Smooth muscle cell (in vitro differentiated cells): Measurements from ENCODE around the gene SSBP3. TPM values are rescaled to one million over a fixed set of nuclear protein-coding genes. Genes with fewer than 3 reads are reported as not detected.

Experiments used
- DNase-seq: peaks from one replicate; lab custom pipeline; 2025; ENCODE audit not compliant: unreplicated experiment; lab: John Stamatoyannopoulos, UW
- H2AFZ ChIP-seq: fragments of 200-600 bp; sonication (generic); 2 replicates; pipeline ENCODE4 v1.6.0; 2016; ENCODE audit warnings: antibody characterized with exemption, low read depth, mild to moderate bottlenecking
- H3F3A ChIP-seq: fragments of 200-600 bp; sonication (generic); 2 replicates; pipeline ENCODE4 v1.6.0; 2017; ENCODE audit warnings: antibody characterized with exemption, low read depth
- H3K27ac ChIP-seq: fragments of 200-600 bp; sonication (generic); 2 replicates; pipeline ENCODE4 v1.5.1; 2016; ENCODE audit warnings: low read depth, mild to moderate bottlenecking
- H3K27me3 ChIP-seq: fragments of 200-600 bp; sonication (generic); 2 replicates; pipeline ENCODE4 v1.6.1; 2016; ENCODE audit warnings: low read depth, mild to moderate bottlenecking
- H3K36me3 ChIP-seq: fragments of 200-600 bp; sonication (generic); 2 replicates; pipeline ENCODE4 v1.5.1; 2016; ENCODE audit warnings: low read depth
- H3K4me1 ChIP-seq: fragments of 200-600 bp; sonication (generic); 2 replicates; pipeline ENCODE4 v1.5.1; 2016; ENCODE audit warnings: low read depth
- H3K4me2 ChIP-seq: fragments of 200-600 bp; sonication (generic); 2 replicates; pipeline ENCODE4 v1.6.0; 2016; ENCODE audit warnings: mild to moderate bottlenecking
- H3K4me3 ChIP-seq: fragments of 200-600 bp; sonication (generic); 2 replicates; pipeline ENCODE4 v1.5.1; 2016; ENCODE audit warnings: mild to moderate bottlenecking
- H3K79me2 ChIP-seq: fragments of 200-600 bp; sonication (generic); 2 replicates; pipeline ENCODE4 v1.6.0; 2016; ENCODE audit warnings: low read depth, mild to moderate bottlenecking
- H3K9ac ChIP-seq: fragments of 200-600 bp; sonication (generic); 2 replicates; pipeline ENCODE4 v1.6.0; 2016; ENCODE audit warnings: low read depth
- H3K9me3 ChIP-seq: fragments of 200-600 bp; sonication (generic); replicated peaks from 2 replicates; pipeline ENCODE4 v1.5.1; 2016; ENCODE audit warnings: low read depth
- H4K20me1 ChIP-seq: fragments of 200-600 bp; sonication (generic); 2 replicates; pipeline ENCODE4 v1.6.0; 2016; ENCODE audit warnings: low read depth
- WGBS: methylation state at CpG from one replicate; pipeline ENCODE4 v1.1.7; 2016; ENCODE audit warnings: low lambda C conversion rate; 5-methylcytosine and 5-hydroxymethylcytosine counted together
- polyA plus RNA-seq: library from polyadenylated mRNA; unstranded; fragments of >200 nt; fragmentation: Nextera tagmentation; extraction: Ambion mirVana; gene quantifications from 2 replicates; pipeline ENCODE4 v1.2.1, GENCODE V29; 2016
- total RNA-seq: library from RNA; depleted of rRNA; stranded (reverse); fragments of >200 nt; gene quantifications from 2 replicates; pipeline ENCODE4 v1.2.3, GENCODE V29; 2014
- TF ChIP-seq, protein P1 (sequence below): fragments of 200-600 bp; sonication (generic); IDR thresholded peaks from 2 replicates; pipeline ENCODE4 v1.5.1; 2017; ENCODE audit warnings: borderline replicate concordance, mild to moderate bottlenecking, antibody characterized with exemption; ENCODE audit not compliant: insufficient read depth, poor library complexity, severe bottlenecking

SSBP3 gene
- total and polyA plus RNA-seq, 2 experiments from 2014 or later = 26.5 to 30.1 TPM

DNA sequence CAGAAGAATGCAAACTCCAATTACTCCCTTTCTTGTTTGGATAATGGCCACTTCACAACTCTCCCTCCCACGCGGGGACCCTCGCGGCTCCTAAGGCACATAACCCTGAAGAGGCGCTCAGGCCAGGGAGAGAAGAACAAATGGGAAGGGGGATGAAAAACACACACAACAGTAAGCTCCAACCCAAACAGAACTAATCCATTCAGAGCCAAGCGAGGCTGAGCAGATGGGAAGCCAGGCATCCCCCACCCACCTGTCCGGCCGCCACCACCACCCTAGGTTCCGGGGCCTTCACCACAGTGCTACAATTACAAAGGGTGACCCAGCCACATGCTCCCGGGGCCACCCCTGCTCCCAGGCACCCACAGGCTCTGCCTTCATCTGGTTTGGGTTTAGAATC, 104.7 kb downstream of the SSBP3 start:
- no peaks in the 10 kb centered on the region for H3K36me3 ChIP-seq
- TF ChIP-seq, protein P1, sequence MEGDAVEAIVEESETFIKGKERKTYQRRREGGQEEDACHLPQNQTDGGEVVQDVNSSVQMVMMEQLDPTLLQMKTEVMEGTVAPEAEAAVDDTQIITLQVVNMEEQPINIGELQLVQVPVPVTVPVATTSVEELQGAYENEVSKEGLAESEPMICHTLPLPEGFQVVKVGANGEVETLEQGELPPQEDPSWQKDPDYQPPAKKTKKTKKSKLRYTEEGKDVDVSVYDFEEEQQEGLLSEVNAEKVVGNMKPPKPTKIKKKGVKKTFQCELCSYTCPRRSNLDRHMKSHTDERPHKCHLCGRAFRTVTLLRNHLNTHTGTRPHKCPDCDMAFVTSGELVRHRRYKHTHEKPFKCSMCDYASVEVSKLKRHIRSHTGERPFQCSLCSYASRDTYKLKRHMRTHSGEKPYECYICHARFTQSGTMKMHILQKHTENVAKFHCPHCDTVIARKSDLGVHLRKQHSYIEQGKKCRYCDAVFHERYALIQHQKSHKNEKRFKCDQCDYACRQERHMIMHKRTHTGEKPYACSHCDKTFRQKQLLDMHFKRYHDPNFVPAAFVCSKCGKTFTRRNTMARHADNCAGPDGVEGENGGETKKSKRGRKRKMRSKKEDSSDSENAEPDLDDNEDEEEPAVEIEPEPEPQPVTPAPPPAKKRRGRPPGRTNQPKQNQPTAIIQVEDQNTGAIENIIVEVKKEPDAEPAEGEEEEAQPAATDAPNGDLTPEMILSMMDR = no peak
- H3F3A ChIP-seq = no peaks in the 10 kb centered on the region
- H3K27me3 ChIP-seq = no peaks in the 10 kb centered on the region
- H3K9ac ChIP-seq = no peak overlapping the region
- no peak overlapping the region for H3K4me2 ChIP-seq
- 62% methylated on average over 9 of the region's 10 CpGs for WGBS
- no peak overlapping the region for H3K4me3 ChIP-seq
- H3K9me3 ChIP-seq = no peaks in the 10 kb centered on the region
- peaks cover 37% of the 10 kb centered on the region for H3K4me1 ChIP-seq
- H3K79me2 ChIP-seq = peaks cover 76% of the 10 kb centered on the region
- H4K20me1 ChIP-seq = peaks cover 100% of the 10 kb centered on the region
- H2AFZ ChIP-seq = no peak overlapping the region
- DNase-seq = no peak
- H3K27ac ChIP-seq = no peak overlapping the region

DNA sequence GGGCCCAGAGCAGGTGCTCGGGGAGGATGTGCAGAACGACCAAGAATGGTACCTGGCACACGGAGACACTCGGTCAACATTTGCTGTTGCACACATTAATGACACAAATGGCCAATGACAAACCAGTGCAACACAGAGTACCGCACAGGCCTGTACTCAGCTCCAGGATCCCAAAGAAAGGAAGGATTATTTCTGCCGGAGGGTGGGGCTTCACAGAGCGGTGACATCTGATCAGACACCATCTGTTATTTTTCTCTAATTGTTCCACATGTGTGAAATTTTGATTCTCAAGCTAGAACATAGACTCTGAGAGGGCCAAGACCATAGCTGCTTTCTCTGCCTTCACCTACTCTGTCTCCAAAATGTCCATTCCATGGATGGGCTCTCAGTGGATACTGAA, 105.8 kb downstream of the SSBP3 start:
- Histone ChIP-seq H3K36me3 (no peaks in the 10 kb centered on the region), H3K9ac (no peak overlapping the region), H3K4me1 (peaks cover 37% of the 10 kb centered on the region), H3K4me2 (no peak overlapping the region), H3K4me3 (no peak overlapping the region), H3K27me3 (no peaks in the 10 kb centered on the region), H3K9me3 (no peaks in the 10 kb centered on the region), H3K79me2 (peaks cover 77% of the 10 kb centered on the region), H4K20me1 (peaks cover 100% of the 10 kb centered on the region), H3K27ac (no peak overlapping the region), H3F3A (no peaks in the 10 kb centered on the region), H2AFZ (no peak overlapping the region)
- DNase-seq = no peak
- TF ChIP-seq, protein P1 = no peak
- 97% methylated on average over 7 of the region's 7 CpGs for WGBS

DNA sequence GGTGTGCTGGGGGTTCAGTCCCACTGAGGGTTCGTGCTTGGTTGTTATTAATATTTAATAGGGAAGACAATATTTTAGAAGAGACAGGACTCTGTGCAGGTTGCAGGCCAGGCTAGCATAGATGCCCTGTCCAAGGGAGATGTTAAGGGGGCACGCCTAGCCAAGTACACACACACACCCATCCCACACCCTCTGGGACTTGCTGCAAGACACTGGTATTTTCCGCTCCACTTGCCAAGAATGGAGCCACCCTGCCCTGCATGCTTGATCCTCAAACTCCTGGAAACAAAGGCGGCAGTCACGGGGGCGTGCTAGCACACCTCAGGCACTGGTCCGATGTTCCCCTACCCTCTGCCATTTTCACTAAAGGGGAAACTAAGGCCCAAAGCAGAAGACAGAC, 107.2 kb downstream of the SSBP3 start:
- H3K4me3 ChIP-seq = no peak overlapping the region
- no peak overlapping the region for H3K4me2 ChIP-seq
- H2AFZ ChIP-seq = no peak overlapping the region
- 94% methylated on average over 7 of the region's 7 CpGs for WGBS
- peaks cover 100% of the 10 kb centered on the region for H4K20me1 ChIP-seq
- no peak overlapping the region for H3K27ac ChIP-seq
- H3K9me3 ChIP-seq = no peaks in the 10 kb centered on the region
- no peaks in the 10 kb centered on the region for H3F3A ChIP-seq
- no peak for DNase-seq
- no peak overlapping the region for H3K9ac ChIP-seq
- TF ChIP-seq, protein P1 = no peak
- H3K4me1 ChIP-seq = peaks cover 45% of the 10 kb centered on the region
- no peaks in the 10 kb centered on the region for H3K36me3 ChIP-seq
- no peaks in the 10 kb centered on the region for H3K27me3 ChIP-seq
- H3K79me2 ChIP-seq = peaks cover 82% of the 10 kb centered on the region

DNA sequence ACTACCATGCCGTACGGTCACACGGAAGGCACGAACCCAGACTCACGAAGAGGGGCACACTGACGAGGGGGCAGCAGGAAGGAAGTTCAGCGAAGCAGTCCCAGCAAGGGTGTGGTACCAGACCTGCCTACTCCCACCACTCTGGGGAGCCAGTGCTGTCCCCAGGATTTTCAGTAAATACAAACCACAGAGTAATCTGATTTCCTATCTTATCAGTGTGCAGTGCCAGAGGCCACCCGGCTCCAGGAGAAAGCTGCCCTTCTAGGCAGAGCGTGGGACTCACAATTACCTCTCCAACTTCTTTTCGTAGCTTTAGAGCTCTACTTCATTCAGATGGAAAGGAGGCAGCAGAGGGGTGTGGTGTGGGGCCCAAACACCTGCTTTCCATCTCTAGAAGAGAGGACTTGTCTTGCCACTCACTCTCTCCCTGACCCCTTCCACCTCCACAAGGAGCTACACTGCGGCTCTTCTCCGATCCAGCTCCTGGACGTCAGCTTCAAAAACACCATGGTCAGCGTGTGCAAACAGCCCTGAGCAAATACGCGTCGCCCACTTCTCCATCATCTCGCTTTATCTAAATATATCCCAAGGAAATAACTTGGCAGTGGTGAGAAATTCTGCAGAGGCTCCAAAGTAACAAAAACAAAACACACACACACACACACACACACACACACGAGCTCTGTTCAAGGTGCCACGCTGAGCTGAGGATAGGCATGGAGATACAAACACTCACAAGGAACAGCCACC, 107.7 kb downstream of the SSBP3 start:
- H3K4me3 ChIP-seq = no peak overlapping the region
- no peak overlapping the region for H3K9ac ChIP-seq
- no peak for DNase-seq
- WGBS = 74% methylated on average over 20 of the region's 20 CpGs
- no peaks in the 10 kb centered on the region for H3K36me3 ChIP-seq
- H4K20me1 ChIP-seq = peaks cover 100% of the 10 kb centered on the region
- no peaks in the 10 kb centered on the region for H3K27me3 ChIP-seq
- H3K4me1 ChIP-seq = peaks cover 44% of the 10 kb centered on the region
- TF ChIP-seq, protein P1 = no peak
- no peak overlapping the region for H3K4me2 ChIP-seq
- H3F3A ChIP-seq = no peaks in the 10 kb centered on the region
- no peak overlapping the region for H2AFZ ChIP-seq
- H3K79me2 ChIP-seq = peaks cover 87% of the 10 kb centered on the region
- H3K27ac ChIP-seq = no peak overlapping the region
- no peaks in the 10 kb centered on the region for H3K9me3 ChIP-seq
